ENCODE results near the gene FIG4. TPM values are rescaled to one million over a fixed set of nuclear protein-coding genes. Genes with fewer than 3 reads are reported as not detected.

Gene FIG4
- polyA plus RNA-seq, 1 of the 3 experiments (the other 2 are of a cell fraction), result 6.8 TPM

- no peak for TF ChIP-seq TEAD4 (IDR thresholded peaks at IDR 0.05; ENCODE audit: borderline replicate concordance, insufficient read depth)
- TF ChIP-seq TCF12 (IDR thresholded peaks at IDR 0.05), result no peak
- TF ChIP-seq, protein P1, sequence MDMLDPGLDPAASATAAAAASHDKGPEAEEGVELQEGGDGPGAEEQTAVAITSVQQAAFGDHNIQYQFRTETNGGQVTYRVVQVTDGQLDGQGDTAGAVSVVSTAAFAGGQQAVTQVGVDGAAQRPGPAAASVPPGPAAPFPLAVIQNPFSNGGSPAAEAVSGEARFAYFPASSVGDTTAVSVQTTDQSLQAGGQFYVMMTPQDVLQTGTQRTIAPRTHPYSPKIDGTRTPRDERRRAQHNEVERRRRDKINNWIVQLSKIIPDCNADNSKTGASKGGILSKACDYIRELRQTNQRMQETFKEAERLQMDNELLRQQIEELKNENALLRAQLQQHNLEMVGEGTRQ (IDR thresholded peaks at IDR 0.05; ENCODE audit: borderline replicate concordance, low read depth, low read length), result no peak
Measured at GRCh38 chr6:109840796-109841195, 149.7 kb downstream of the FIG4 start (continued).

DNA sequence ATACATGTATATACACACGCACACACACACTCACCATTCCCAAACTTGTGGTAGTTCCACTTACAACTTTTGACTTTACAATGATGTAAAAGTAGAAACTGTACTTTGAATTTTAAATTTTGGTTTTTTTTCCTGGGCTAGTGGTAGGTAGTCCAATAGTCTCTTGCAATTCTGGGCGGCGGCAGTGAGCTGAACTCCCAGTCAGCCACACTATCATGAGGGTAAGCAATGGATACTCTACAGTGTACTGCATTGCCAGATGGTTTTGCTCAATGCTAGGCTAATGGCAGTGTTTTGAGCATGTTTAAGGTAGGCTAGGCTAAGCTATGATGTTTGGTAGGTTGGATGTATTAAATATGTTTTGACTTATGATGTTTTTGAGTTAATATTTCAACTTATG, 150.8 kb downstream of the FIG4 start:
- no peaks in the 10 kb centered on the region for H3K79me2 ChIP-seq (ENCODE audit: insufficient read depth)
- ChIA-PET CTCF (interaction anchor here (1.4 to 1.9 kb wide), 2 partner anchors 58 to 197 kb away, joined by 4 read pairs; no protein-coding TSS in a partner anchor), POLR2A (no interaction called here)
- no peak for TF ChIP-seq FOSL2 (IDR thresholded peaks at IDR 0.05; ENCODE audit: borderline replicate concordance, low read depth)
- no peak for TF ChIP-seq RCOR1 (IDR thresholded peaks at IDR 0.05; ENCODE audit: low read length)
- no peak for TF ChIP-seq EZH2phosphoT487 (IDR thresholded peaks at IDR 0.05; ENCODE audit: borderline replicate concordance, low read depth)
- TF ChIP-seq NRF1 (IDR thresholded peaks at IDR 0.05; ENCODE audit: low read depth, low read length), result no peak
- no peak for TF ChIP-seq RFX5 (IDR thresholded peaks at IDR 0.05; ENCODE audit: low read length)
- no peak for TF ChIP-seq SIN3A (IDR thresholded peaks at IDR 0.05; ENCODE audit: borderline replicate concordance, low read depth, low read length)
- TF ChIP-seq, protein P1 (IDR thresholded peaks at IDR 0.05; ENCODE audit: borderline replicate concordance, low read depth, low read length), result no peak
- TF ChIP-seq, protein P2, sequence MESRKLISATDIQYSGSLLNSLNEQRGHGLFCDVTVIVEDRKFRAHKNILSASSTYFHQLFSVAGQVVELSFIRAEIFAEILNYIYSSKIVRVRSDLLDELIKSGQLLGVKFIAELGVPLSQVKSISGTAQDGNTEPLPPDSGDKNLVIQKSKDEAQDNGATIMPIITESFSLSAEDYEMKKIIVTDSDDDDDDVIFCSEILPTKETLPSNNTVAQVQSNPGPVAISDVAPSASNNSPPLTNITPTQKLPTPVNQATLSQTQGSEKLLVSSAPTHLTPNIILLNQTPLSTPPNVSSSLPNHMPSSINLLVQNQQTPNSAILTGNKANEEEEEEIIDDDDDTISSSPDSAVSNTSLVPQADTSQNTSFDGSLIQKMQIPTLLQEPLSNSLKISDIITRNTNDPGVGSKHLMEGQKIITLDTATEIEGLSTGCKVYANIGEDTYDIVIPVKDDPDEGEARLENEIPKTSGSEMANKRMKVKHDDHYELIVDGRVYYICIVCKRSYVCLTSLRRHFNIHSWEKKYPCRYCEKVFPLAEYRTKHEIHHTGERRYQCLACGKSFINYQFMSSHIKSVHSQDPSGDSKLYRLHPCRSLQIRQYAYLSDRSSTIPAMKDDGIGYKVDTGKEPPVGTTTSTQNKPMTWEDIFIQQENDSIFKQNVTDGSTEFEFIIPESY (IDR thresholded peaks at IDR 0.05; ENCODE audit: borderline replicate concordance, low read depth), result no peak
- TF ChIP-seq TAF1 (IDR thresholded peaks at IDR 0.05; ENCODE audit: borderline replicate concordance, low read depth, low read length), result no peak
- TF ChIP-seq POLR2AphosphoS5 (IDR thresholded peaks at IDR 0.05; ENCODE audit: low read depth, low read length), result no peak
- TF ChIP-seq, protein P3, sequence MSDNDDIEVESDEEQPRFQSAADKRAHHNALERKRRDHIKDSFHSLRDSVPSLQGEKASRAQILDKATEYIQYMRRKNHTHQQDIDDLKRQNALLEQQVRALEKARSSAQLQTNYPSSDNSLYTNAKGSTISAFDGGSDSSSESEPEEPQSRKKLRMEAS (IDR thresholded peaks at IDR 0.05; ENCODE audit: low read depth), result no peak
- no peak for TF ChIP-seq FOXM1 (IDR thresholded peaks at IDR 0.05; ENCODE audit: low read depth)
- TF ChIP-seq USF1 (IDR thresholded peaks at IDR 0.05; ENCODE audit: borderline replicate concordance, low read depth), result no peak
- no peaks in the 10 kb centered on the region for H3K9me3 ChIP-seq
- no peak overlapping the region for H3K4me2 ChIP-seq
- no peak overlapping the region for H2AFZ ChIP-seq (ENCODE audit: low read depth)
- 83% methylated on average over 3 of the region's 3 CpGs for WGBS (ENCODE audit: low lambda C conversion rate)
- no peaks in the 10 kb centered on the region for H3K27me3 ChIP-seq (ENCODE audit: insufficient read depth)
- no peaks in the 10 kb centered on the region for H3F3A ChIP-seq (replicated peaks; ENCODE audit: insufficient read depth)
- no peak for DNase-seq
- no peaks in the 10 kb centered on the region for H4K20me1 ChIP-seq (ENCODE audit: insufficient read depth)
- no peaks in the 10 kb centered on the region for H3K36me3 ChIP-seq (replicated peaks in 1 of 2; ENCODE audit: control insufficient read depth in 1 of 2, insufficient read depth in 2 of 2, low read length in 1 of 2)
- H3K4me3 ChIP-seq (ENCODE audit: low read depth in 2 of 2, low read length in 1 of 2), result no peak overlapping the region
- no peaks in the 10 kb centered on the region for H3K9me2 ChIP-seq
- peaks cover 0 to 8% of the 10 kb centered on the region in 2 experiments; a peak in 1 of 4 replicates for H3K4me1 ChIP-seq (ENCODE audit: control insufficient read depth in 1 of 2, insufficient read depth in 2 of 2, low read depth in 1 of 2, low read length in 1 of 2)
- no peak overlapping the region for H3K9ac ChIP-seq
- no peak overlapping the region for H3K27ac ChIP-seq (ENCODE audit: low read depth in 2 of 2, low read length in 1 of 2)
